GM21825 (cell line): ENCODE results near the gene RDH5.

Experiments
- ATAC-seq: cut with Tn5 transposase; IDR thresholded peaks from one replicate; pipeline ENCODE4 v1.9.1; 2021; ENCODE audit warnings: mild to moderate bottlenecking, moderate library complexity; ENCODE audit not compliant: unreplicated experiment

Gene RDH5

GRCh38 chr12:55695349-55695748 lies 24.8 kb upstream of the RDH5 start:
- no peak for ATAC-seq

- ATAC-seq: no peak
Observed at GRCh38 chr12:55696141-55696540, 24.1 kb upstream of the RDH5 start.

- no peak for ATAC-seq
Observed at GRCh38 chr12:55696796-55697462, 23.3 kb upstream of the RDH5 start.

GRCh38 chr12:55697686-55698085 lies 22.5 kb upstream of the RDH5 start:
- ATAC-seq: no peak

- no peak for ATAC-seq
Observed at GRCh38 chr12:55698241-55698955, 21.8 kb upstream of the RDH5 start.

GRCh38 chr12:55698965-55699364 lies 21.2 kb upstream of the RDH5 start:
- no peak for ATAC-seq

GRCh38 chr12:55699471-55700055 lies 20.6 kb upstream of the RDH5 start:
- ATAC-seq: no peak

GRCh38 chr12:55700255-55701018 lies 19.8 kb upstream of the RDH5 start:
- ATAC-seq: no peak

- no peak for ATAC-seq
Observed at GRCh38 chr12:55702861-55703260, 17.3 kb upstream of the RDH5 start.

- no peak for ATAC-seq
Observed at GRCh38 chr12:55703288-55703687, 16.9 kb upstream of the RDH5 start.

GRCh38 chr12:55703901-55704761 lies 16.1 kb upstream of the RDH5 start:
- ATAC-seq: no peak

GRCh38 chr12:55704824-55705718 lies 15.1 kb upstream of the RDH5 start:
- no peak for ATAC-seq

- no peak for ATAC-seq
Observed at GRCh38 chr12:55705782-55706402, 14.3 kb upstream of the RDH5 start.

- ATAC-seq: no peak
Observed at GRCh38 chr12:55706568-55707218, 13.5 kb upstream of the RDH5 start.

- ATAC-seq: no peak
Observed at GRCh38 chr12:55707219-55707671, 12.9 kb upstream of the RDH5 start.

GRCh38 chr12:55707841-55708694 lies 12.1 kb upstream of the RDH5 start, which contains the start of gene ITGA7:
Gene ITGA7 (minus strand): TSS chr12:55707904. CDS start chr12:55707682, 222 bp downstream.
- ATAC-seq: no peak

- no peak for ATAC-seq
Observed at GRCh38 chr12:55708695-55709233, 11.4 kb upstream of the RDH5 start.
